IPS-15b (cell line): ENCODE results near the gene NKAP.

Experiments
- H3K27me3 ChIP-seq: one replicate; pipeline ENCODE4 v1.6.1; 2013; ENCODE audit warnings: low read length; ENCODE audit not compliant: control insufficient read depth, insufficient read depth
- H3K36me3 ChIP-seq: one replicate; pipeline ENCODE4 v1.6.1; 2013; ENCODE audit warnings: low read length; ENCODE audit not compliant: control insufficient read depth, insufficient read depth
- H3K4me1 ChIP-seq: one replicate; pipeline ENCODE4 v1.6.1; 2013; ENCODE audit warnings: mild to moderate bottlenecking, low read length; ENCODE audit not compliant: control insufficient read depth, insufficient read depth
- H3K4me3 ChIP-seq: one replicate; pipeline ENCODE4 v1.5.1; 2013; ENCODE audit warnings: low read depth, low read length
- H3K9ac ChIP-seq: one replicate; pipeline ENCODE4 v1.6.1; 2013; ENCODE audit warnings: low read depth, mild to moderate bottlenecking, low read length
- H3K9me3 ChIP-seq: one replicate; pipeline ENCODE4 v1.6.1; 2013; ENCODE audit warnings: mild to moderate bottlenecking, low read length; ENCODE audit not compliant: control insufficient read depth, insufficient read depth

The NKAP gene

GRCh38 chrX:119880552-119881437 is 62.8 kb downstream of the NKAP start:
- no peaks in the 10 kb centered on the region for H3K27me3 ChIP-seq
- no peaks in the 10 kb centered on the region for H3K36me3 ChIP-seq
- no peak overlapping the region for H3K4me3 ChIP-seq
- no peak overlapping the region for H3K9ac ChIP-seq
- H3K4me1 ChIP-seq, result no peaks in the 10 kb centered on the region
- H3K9me3 ChIP-seq, result no peaks in the 10 kb centered on the region

- H3K4me1 ChIP-seq, result no peaks in the 10 kb centered on the region
- no peak overlapping the region for H3K9ac ChIP-seq
- H3K27me3 ChIP-seq, result no peaks in the 10 kb centered on the region
- H3K9me3 ChIP-seq, result no peaks in the 10 kb centered on the region
- H3K4me3 ChIP-seq, result no peak overlapping the region
- no peaks in the 10 kb centered on the region for H3K36me3 ChIP-seq
Measured at GRCh38 chrX:119880076-119880475, 63.5 kb downstream of the NKAP start.

- H3K9ac ChIP-seq, result no peak overlapping the region
- no peaks in the 10 kb centered on the region for H3K36me3 ChIP-seq
- no peaks in the 10 kb centered on the region for H3K27me3 ChIP-seq
- H3K9me3 ChIP-seq, result no peaks in the 10 kb centered on the region
- no peak overlapping the region for H3K4me3 ChIP-seq
- H3K4me1 ChIP-seq, result no peaks in the 10 kb centered on the region
Measured at GRCh38 chrX:119878740-119879139, 64.8 kb downstream of the NKAP start.

- no peaks in the 10 kb centered on the region for H3K9me3 ChIP-seq
- H3K9ac ChIP-seq, result peak within 1 kb of the TSS; percentile 92
- no peaks in the 10 kb centered on the region for H3K4me1 ChIP-seq
- H3K27me3 ChIP-seq, result no peaks in the 10 kb centered on the region
- H3K36me3 ChIP-seq, result no peaks in the 10 kb centered on the region
- peak within 1 kb of the TSS; percentile 92 for H3K4me3 ChIP-seq
Measured at GRCh38 chrX:119871599-119872395, 71.8 kb downstream of the NKAP start, which contains the start of the genes NDUFA1 and RNF113A. NDUFA1 (plus strand) TSS chrX:119871832; CDS start chrX:119871912, 80 bp downstream. RNF113A (minus strand) TSS chrX:119871733; CDS start chrX:119871613, 120 bp downstream.

- H3K4me1 ChIP-seq, result no peaks in the 10 kb centered on the region
- H3K9me3 ChIP-seq, result no peaks in the 10 kb centered on the region
- H3K9ac ChIP-seq, result peak overlapping the region; percentile 54
- peak overlapping the region; percentile 92 for H3K4me3 ChIP-seq
- H3K36me3 ChIP-seq, result no peaks in the 10 kb centered on the region
- H3K27me3 ChIP-seq, result no peaks in the 10 kb centered on the region
Measured at GRCh38 chrX:119871245-119871598, 72.3 kb downstream of the NKAP start.
